NB4 (cell line): ENCODE results near the gene CDC20.

Experiments used
- MAX ChIP-seq: IDR thresholded peaks from 2 replicates; pipeline ENCODE4 v1.6.1; 2011; ENCODE audit warnings: low read depth, low read length
- MYC ChIP-seq: IDR thresholded peaks from 2 replicates; pipeline ENCODE4 v1.6.1; 2011; ENCODE audit warnings: low read depth, low read length
- POLR2A ChIP-seq: IDR thresholded peaks from 2 replicates; pipeline ENCODE4 v1.6.1; 2011; ENCODE audit warnings: mild to moderate bottlenecking; ENCODE audit not compliant: insufficient read length; ENCODE audit errors: extremely low read depth
- TF ChIP-seq, protein P1 (sequence below): IDR thresholded peaks from one replicate; pipeline ENCODE4 v1.5.1; 2012; ENCODE audit warnings: low read depth, low read length

DNA sequence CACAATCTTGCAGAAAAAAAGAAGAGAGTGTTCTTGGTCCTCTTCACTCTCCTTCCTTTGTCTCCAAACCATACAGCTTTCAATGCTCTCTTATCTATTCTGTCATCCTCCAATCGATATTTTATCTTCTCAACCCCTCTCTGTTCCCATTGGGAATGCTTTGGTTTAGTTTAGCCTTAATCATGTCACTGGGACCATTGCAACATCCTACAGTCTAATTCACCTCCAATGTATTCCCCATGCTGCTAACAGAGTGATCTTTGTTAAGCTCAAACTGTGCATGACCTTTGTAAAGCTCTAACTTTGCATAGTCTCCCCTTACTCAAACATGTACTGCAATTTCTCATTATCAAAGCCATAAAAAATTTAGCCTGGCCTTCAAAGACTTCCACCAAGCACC, 18.2 kb upstream of the CDC20 start:
- TF ChIP-seq, protein P1, sequence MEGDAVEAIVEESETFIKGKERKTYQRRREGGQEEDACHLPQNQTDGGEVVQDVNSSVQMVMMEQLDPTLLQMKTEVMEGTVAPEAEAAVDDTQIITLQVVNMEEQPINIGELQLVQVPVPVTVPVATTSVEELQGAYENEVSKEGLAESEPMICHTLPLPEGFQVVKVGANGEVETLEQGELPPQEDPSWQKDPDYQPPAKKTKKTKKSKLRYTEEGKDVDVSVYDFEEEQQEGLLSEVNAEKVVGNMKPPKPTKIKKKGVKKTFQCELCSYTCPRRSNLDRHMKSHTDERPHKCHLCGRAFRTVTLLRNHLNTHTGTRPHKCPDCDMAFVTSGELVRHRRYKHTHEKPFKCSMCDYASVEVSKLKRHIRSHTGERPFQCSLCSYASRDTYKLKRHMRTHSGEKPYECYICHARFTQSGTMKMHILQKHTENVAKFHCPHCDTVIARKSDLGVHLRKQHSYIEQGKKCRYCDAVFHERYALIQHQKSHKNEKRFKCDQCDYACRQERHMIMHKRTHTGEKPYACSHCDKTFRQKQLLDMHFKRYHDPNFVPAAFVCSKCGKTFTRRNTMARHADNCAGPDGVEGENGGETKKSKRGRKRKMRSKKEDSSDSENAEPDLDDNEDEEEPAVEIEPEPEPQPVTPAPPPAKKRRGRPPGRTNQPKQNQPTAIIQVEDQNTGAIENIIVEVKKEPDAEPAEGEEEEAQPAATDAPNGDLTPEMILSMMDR = no peak
- no peak for TF ChIP-seq POLR2A
- TF ChIP-seq MYC = no peak
- no peak for TF ChIP-seq MAX
